Endothelial cell of umbilical vein (primary cell): ENCODE results near the gene GAS1. TPM values are rescaled to one million over a fixed set of nuclear protein-coding genes. Genes with fewer than 3 reads are reported as not detected.

Source experiments
- BruUV-seq: library from RNA; stranded (reverse); fragments of 400-500 nt; replicated peaks from 2 replicates; lab custom pipeline; 2021; lab: Mats Ljungman, UMichigan
- CTCF ChIA-PET: fragments of 300-600, 350-600 bp; sonication (Branson Sonifier 250); formaldehyde crosslinking; loops from one replicate; lab custom pipeline; 2021; ENCODE audit warnings: antibody characterized with exemption, inconsistent platforms; lab: Charles Lee
- POLR2A ChIA-PET: fragments of 300-600, 350-600 bp; sonication (Branson Sonifier 250); formaldehyde crosslinking; loops from one replicate; lab custom pipeline; 2021; ENCODE audit warnings: antibody characterized with exemption, inconsistent platforms; lab: Charles Lee
- DNase-seq: peaks from one replicate; pipeline ENCODE4 v3.0.0-alpha.2; 2011; ENCODE audit warnings: low read depth, low spot score
- FAIRE-seq: peaks from 2 replicates; lab custom pipeline; 2011; peaks lifted over from hg19 to GRCh38; lab: Jason Lieb, UNC
- H2AFZ ChIP-seq: 2 replicates; pipeline ENCODE4 v1.6.0; 2012; ENCODE audit warnings: low read depth, low read length, control low read depth, inconsistent platforms
- H3K27ac ChIP-seq: 2 replicates; pipeline ENCODE4 v1.5.1; 2011; ENCODE audit warnings: low read depth, mild to moderate bottlenecking, control low read depth, low read length, moderate library complexity; ENCODE audit not compliant: insufficient read depth
- H3K27me3 ChIP-seq, 2 experiments: 2 replicates each; pipeline versions ENCODE4 v1.6.0 to v1.6.1; 2011; ENCODE audit warnings: low read length in 2 of 2, mixed read lengths in 1 of 2; ENCODE audit not compliant: control insufficient read depth in 2 of 2, insufficient read depth in 2 of 2
- H3K36me3 ChIP-seq, 2 experiments: 2 replicates in 1 of 2; 3 replicates in 1 of 2; pipeline ENCODE4 v1.5.1; 2011; ENCODE audit warnings: low read length in 2 of 2, mild to moderate bottlenecking in 1 of 2, moderate library complexity in 1 of 2; ENCODE audit not compliant: control insufficient read depth in 2 of 2, insufficient read depth in 2 of 2; ENCODE audit errors: extremely low read depth in 1 of 2
- H3K4me1 ChIP-seq: 3 replicates; pipeline ENCODE4 v1.5.1; 2011; ENCODE audit warnings: mild to moderate bottlenecking, low read length; ENCODE audit not compliant: control insufficient read depth, insufficient read depth; ENCODE audit errors: extremely low read depth
- H3K4me2 ChIP-seq: 2 replicates; pipeline ENCODE4 v1.6.1; 2011; ENCODE audit warnings: low read length, control low read depth, mixed read lengths; ENCODE audit not compliant: insufficient read depth
- H3K4me3 ChIP-seq, 3 experiments: fragments of 200-600 bp in 1 of 3; sonication (generic), shearing (Covaris generic) in 1 of 3; replicated peaks in 1 of 3; 2 replicates each; pipeline ENCODE4 v1.5.1; 2011 to 2016; ENCODE audit warnings: control low read depth in 3 of 3, low read length in 3 of 3, mild to moderate bottlenecking in 2 of 3, inconsistent platforms in 1 of 3, low read depth in 1 of 3, moderate library complexity in 1 of 3; ENCODE audit not compliant: insufficient read depth in 1 of 3
- H3K79me2 ChIP-seq: 2 replicates; pipeline ENCODE4 v1.6.0; 2012; ENCODE audit warnings: low read length, inconsistent platforms; ENCODE audit not compliant: control insufficient read depth, insufficient read depth
- H3K9ac ChIP-seq: replicated peaks from 2 replicates; pipeline ENCODE3; 2011; ENCODE audit warnings: low read length, control low read depth; ENCODE audit not compliant: insufficient read depth; ENCODE audit errors: extremely low read depth
- H3K9me1 ChIP-seq: replicated peaks from 3 replicates; pipeline ENCODE4 v1.6.0; 2011; ENCODE audit warnings: mild to moderate bottlenecking, low read length; ENCODE audit not compliant: control insufficient read depth, insufficient read depth; ENCODE audit errors: extremely low read depth
- H3K9me3 ChIP-seq: replicated peaks from 2 replicates; pipeline ENCODE4 v1.5.1; 2012; ENCODE audit warnings: low read length, inconsistent platforms; ENCODE audit not compliant: control insufficient read depth, insufficient read depth
- H4K20me1 ChIP-seq: replicated peaks from 2 replicates; pipeline ENCODE3; 2011; ENCODE audit warnings: mild to moderate bottlenecking, low read length; ENCODE audit not compliant: control insufficient read depth, insufficient read depth; ENCODE audit errors: extremely low read depth
- CTCF ChIP-seq, 2 donors: IDR thresholded peaks; 1 replicate in 1 of 2; 2 replicates in 1 of 2; pipeline ENCODE4 v1.5.1; 2011; ENCODE audit warnings: low read length in 2 of 2, mild to moderate bottlenecking in 2 of 2, moderate library complexity in 2 of 2, control low read depth in 1 of 2, inconsistent platforms in 1 of 2, low read depth in 1 of 2; ENCODE audit not compliant: insufficient read depth in 1 of 2; ENCODE audit errors: extremely low read depth in 1 of 2
- EZH2 ChIP-seq: IDR thresholded peaks from 2 replicates; pipeline ENCODE4 v1.6.1; 2012; ENCODE audit warnings: borderline replicate concordance, low read depth, mild to moderate bottlenecking, moderate library complexity, low read length, inconsistent platforms; ENCODE audit not compliant: severe bottlenecking
- FOS ChIP-seq: IDR thresholded peaks from 2 replicates; pipeline ENCODE4 v1.6.1; 2011; ENCODE audit warnings: mild to moderate bottlenecking, low read length, moderate library complexity, borderline replicate concordance; ENCODE audit not compliant: insufficient read depth
- GATA2 ChIP-seq: IDR thresholded peaks from 2 replicates; pipeline ENCODE4 v1.7.0; 2011; ENCODE audit warnings: low read depth, mild to moderate bottlenecking, moderate library complexity, mixed read lengths, low read length; ENCODE audit not compliant: insufficient read length, insufficient read depth
- JUN ChIP-seq: IDR thresholded peaks from 2 replicates; pipeline ENCODE4 v1.6.1; 2011; ENCODE audit warnings: borderline replicate concordance, low read depth; ENCODE audit not compliant: insufficient read length, insufficient read depth
- MAX ChIP-seq: IDR thresholded peaks from 2 replicates; pipeline ENCODE4 v1.6.1; 2011; ENCODE audit not compliant: insufficient read depth, insufficient read length
- MYC ChIP-seq: IDR thresholded peaks from one replicate; pipeline ENCODE4 v1.6.1; 2011; ENCODE audit warnings: mild to moderate bottlenecking, low read depth, low read length
- POLR2A ChIP-seq: IDR thresholded peaks from 2 replicates; pipeline ENCODE4 v1.6.1; 2012; ENCODE audit warnings: low read depth, mild to moderate bottlenecking, control low read depth, low read length
- POLR2AphosphoS5 ChIP-seq: IDR thresholded peaks from 2 replicates; pipeline ENCODE4 v1.6.1; 2012; ENCODE audit warnings: low read depth, mild to moderate bottlenecking, control low read depth, low read length, moderate library complexity; ENCODE audit not compliant: insufficient read depth
- dilution Hi-C: fragments of 300-500 bp; cut with MboI; formaldehyde crosslinking; loops from one replicate; pipeline ENCODE4 v1.15.0; 2019; ENCODE audit warnings: low sequenced_read_pairs; ENCODE audit not compliant: extremely low pct_ligation_motif_present
- intact Hi-C: fragments of 100-400 bp; cut with micrococcal nuclease; formaldehyde crosslinking; loops from one replicate; pipeline ENCODE4 v1.10.0; 2022
- polyA plus RNA-seq, 4 experiments: library from polyadenylated mRNA; depleted of rRNA in 3 of 4; stranded (reverse) in 3 of 4; unstranded in 1 of 4; fragments of >200 nt; gene quantifications; 2 replicates each; pipeline versions ENCODE4 v1.2.1 to v1.2.3, GENCODE V29; 2011 to 2012; ENCODE audit warnings: missing spikeins in 1 of 4
- total RNA-seq: library from RNA; stranded (reverse); gene quantifications from 2 replicates; pipeline ENCODE4 v1.2.3, GENCODE V29; 2021

Gene GAS1
- total and polyA plus RNA-seq, 2 donors (not counting 3 experiments of a cell fraction or from before 2014, with no cell fraction given), result 0.06 to 0.15 TPM

GRCh38 chr9:86958203-86958602, 10.9 kb upstream of the GAS1 start:
- Histone ChIP-seq H3K4me2 (no peak overlapping the region), H3K9me1 (no peaks in the 10 kb centered on the region), H2AFZ (no peak overlapping the region), H3K79me2 (no peaks in the 10 kb centered on the region), H3K27ac (no peak overlapping the region), H3K27me3 (no peaks in the 10 kb centered on the region), H4K20me1 (no peaks in the 10 kb centered on the region), H3K36me3 (no peaks in the 10 kb centered on the region), H3K9me3 (no peaks in the 10 kb centered on the region), H3K9ac (no peak overlapping the region), H3K4me3 (no peak overlapping the region), H3K4me1 (no peaks in the 10 kb centered on the region)
- ChIA-PET CTCF (interaction anchor here (0.8 to 1.0 kb wide), 3 partner anchors 10 to 11 kb away, joined by 3 read pairs; no protein-coding TSS in a partner anchor), POLR2A (no interaction called here)
- FAIRE-seq, result no peak
- no TSS peak for BruUV-seq
- DNase-seq, result no peak
- intact Hi-C loops, result no loop called here
- dilution Hi-C loops, result no loop called here
- TF ChIP-seq POLR2AphosphoS5, result no peak
- TF ChIP-seq MYC, result no peak
- no peak for TF ChIP-seq MAX
- TF ChIP-seq POLR2A, result no peak
- no peak for TF ChIP-seq GATA2
- no peak for TF ChIP-seq EZH2
- no peak for TF ChIP-seq JUN
- TF ChIP-seq CTCF (IDR thresholded peaks at IDR 0.05; ENCODE audit: extremely low read depth in 1 of 2, insufficient read depth in 1 of 2, low read depth in 1 of 2, low read length in 2 of 2), result no peak
- no peak for TF ChIP-seq FOS
